NCI-H2171 treated with DMSO at 0.1 percent for 48 hours (cell line): ENCODE data around the gene MORN3.
"Not testable (repeated sequence)": the region's sequence is repeated elsewhere in the genome, so short reads cannot be mapped to it uniquely, and the experiment has no call there.

Experiments used
- DNase-seq: peaks from one replicate; lab custom pipeline; 2025; lab: John Stamatoyannopoulos, UW

Gene MORN3

DNA sequence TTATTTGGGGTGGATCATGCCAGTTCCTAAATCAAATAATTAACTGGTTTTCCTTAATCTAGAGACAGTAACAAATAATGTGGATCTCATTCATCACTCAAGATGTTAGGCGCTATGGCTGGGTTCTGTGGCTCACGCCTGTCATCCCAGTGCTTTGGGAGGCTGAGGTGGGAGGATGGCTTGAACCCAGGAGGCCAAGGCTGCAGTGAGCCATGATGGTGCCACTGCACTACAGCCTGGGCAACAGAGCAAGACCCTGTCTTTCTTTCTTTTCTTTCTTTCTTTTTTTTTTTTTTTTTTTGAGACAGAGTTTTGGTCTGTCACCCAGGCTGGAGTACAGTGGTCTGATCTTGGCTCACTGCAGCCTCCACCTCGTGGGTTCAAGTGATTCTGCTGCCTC, 23.3 kb upstream of the MORN3 start:
- DNase-seq: not testable (repeated sequence)

- no peak for DNase-seq
Measured at GRCh38 chr12:121689430-121689829, 20.0 kb upstream of the MORN3 start.

DNA sequence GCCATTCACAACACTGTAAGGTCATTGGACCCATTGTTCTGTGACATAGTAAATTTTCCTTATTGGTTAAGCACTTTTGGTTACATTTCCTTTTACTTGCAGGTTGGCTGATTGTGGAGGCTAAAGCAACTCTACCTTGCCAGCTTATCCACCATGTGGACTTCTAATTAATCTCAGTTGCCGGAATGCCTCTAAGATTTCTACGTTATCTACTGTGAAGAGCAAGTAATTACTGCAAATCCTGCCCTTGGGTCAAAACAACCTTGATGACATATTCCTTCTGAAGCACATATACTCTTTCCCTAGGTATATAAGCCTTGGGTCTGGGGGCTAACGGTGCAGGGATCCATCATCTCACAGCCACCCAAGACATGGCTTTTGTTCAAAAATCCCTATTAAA, 19.5 kb upstream of the MORN3 start:
- DNase-seq: no peak

- DNase-seq: not testable (repeated sequence)
Measured at GRCh38 chr12:121679661-121680197, 10.3 kb upstream of the MORN3 start.

DNA sequence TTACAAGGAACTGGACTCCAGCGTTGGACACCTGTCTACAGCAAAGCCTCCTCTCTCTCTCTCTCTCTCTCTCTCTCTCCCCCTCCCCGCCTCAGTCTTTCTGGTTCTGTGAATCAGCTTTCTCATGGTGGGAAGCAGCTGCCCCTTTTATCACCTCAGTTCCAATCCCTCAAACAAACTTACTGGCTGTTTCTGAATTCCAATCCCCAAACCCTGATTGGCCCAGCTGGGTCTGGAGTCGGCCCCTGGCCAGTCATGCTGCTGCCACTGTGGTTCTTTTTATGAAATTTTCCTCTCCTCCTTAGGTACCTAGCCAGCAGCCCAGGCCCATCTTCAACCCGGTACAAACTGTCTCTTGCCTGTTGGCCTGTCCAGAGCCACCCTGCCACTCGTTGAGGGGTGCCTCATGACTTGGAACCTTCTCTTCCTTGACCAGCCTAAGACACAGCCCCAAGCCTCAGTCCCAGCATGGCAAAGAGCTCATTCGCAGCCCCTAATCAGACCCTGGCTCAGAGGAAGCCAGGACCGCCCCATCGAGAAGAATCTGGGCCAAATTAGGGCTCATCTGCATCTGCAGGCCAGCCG, 9.4 kb upstream of the MORN3 start:
- no peak for DNase-seq

GRCh38 chr12:121678305-121678704, 8.9 kb upstream of the MORN3 start:
- no peak for DNase-seq

GRCh38 chr12:121676190-121676589, 6.7 kb upstream of the MORN3 start:
- DNase-seq: no peak

- DNase-seq: peak; percentile 77
Measured at GRCh38 chr12:121673013-121673511, 3.6 kb upstream of the MORN3 start.

DNA sequence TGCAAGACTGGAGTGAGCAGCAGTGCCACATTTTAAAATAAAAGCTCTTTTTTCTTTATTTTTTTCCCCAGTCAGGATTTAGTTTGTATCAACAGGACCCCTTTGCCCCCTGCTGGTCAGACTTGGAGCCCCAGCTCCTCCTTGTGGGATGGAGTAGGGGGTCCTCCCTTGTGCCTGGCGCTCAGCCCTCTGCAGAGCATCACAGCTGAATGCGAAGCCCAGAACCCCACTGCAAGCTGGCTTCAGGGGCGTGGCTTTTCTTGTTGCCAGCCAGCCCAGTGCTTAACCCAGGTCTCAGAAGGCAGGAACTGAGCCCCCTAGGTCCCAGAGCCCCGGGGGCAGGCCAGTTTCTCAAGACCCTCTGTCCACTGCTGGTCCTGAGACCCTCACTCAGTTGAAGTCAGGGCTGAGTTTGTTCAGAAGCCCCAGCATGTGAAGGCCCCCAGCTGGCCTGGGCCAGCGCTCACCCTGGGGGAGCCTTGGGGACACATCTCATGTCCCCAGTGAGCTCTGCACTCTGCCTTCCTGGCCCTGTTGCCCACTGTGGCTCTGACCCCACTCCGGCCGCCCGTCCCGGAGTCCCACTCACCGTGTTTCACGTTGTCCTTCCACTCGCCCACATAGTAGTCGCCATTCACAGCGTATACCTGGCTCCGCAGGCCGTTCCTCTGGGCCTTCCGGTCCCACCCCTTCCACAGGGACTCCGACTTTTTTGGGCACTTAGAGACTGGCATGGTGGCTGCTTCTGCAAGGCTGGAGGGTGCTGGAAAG, 519 bp downstream of the MORN3 start:
- DNase-seq: peak; percentile 22

- DNase-seq: not testable (repeated sequence)
Measured at GRCh38 chr12:121666829-121667228, 2.6 kb downstream of the MORN3 start.

- no peak for DNase-seq
Measured at GRCh38 chr12:121663610-121663929, 5.9 kb downstream of the MORN3 start.

DNA sequence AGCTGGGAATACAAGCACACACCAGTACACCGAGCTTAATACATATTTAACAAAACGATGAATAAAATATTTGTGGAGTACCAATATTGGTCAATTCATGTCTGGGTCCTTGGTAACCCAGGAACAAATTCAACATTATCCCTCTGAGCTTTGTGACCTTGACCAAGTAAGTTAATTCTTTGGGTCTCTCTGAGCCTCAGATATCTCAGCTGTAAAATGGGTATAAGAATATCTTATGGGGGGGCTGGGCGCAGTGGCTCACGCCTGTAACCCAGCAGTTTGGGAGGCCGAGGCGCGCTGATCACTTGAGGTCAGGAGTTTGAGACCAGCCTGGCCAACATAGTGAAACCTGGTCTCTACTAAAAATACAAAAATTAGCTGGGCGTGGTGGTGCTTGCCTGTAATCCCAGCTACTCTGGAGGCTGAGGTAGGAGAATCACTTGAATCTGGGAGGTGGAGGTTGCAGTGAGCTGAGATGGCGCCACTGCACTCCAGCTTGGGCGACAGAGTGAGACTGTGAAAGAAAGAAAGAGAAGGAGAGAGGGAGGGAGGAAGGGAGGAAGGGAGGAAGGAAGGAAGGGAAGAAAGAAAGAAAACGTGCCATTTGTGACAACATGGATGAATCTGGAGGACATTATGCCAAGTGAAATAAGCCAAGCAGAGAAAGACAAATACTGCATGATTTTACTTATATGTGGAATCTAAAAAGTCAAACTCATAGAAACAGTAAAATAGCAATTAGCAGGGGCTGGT, 7.9 kb downstream of the MORN3 start:
- DNase-seq: not testable (repeated sequence)

- DNase-seq: no peak
Measured at GRCh38 chr12:121657305-121658008, 12.0 kb downstream of the MORN3 start.

DNA sequence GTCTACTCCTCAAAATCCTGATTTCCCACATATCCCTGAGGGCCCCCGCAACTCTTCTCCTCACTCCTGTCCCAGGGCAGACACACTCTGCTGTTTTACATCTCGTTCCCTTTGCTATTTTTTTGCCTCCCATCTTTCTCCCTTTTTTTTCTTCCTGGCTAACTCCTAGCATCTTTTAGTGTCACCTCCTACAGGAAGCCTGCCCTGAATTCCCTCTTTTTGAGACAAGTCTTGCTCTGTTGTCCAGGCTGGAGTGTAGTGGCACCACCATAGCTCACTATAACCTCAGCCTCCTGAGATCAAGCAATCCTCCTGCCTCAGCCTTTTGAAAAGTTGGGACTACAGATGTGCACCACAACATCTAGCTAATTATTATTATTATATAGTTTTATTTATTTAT, 13.3 kb downstream of the MORN3 start:
- DNase-seq: no peak

- DNase-seq: no peak
Measured at GRCh38 chr12:121653999-121654398, 15.5 kb downstream of the MORN3 start.

DNA sequence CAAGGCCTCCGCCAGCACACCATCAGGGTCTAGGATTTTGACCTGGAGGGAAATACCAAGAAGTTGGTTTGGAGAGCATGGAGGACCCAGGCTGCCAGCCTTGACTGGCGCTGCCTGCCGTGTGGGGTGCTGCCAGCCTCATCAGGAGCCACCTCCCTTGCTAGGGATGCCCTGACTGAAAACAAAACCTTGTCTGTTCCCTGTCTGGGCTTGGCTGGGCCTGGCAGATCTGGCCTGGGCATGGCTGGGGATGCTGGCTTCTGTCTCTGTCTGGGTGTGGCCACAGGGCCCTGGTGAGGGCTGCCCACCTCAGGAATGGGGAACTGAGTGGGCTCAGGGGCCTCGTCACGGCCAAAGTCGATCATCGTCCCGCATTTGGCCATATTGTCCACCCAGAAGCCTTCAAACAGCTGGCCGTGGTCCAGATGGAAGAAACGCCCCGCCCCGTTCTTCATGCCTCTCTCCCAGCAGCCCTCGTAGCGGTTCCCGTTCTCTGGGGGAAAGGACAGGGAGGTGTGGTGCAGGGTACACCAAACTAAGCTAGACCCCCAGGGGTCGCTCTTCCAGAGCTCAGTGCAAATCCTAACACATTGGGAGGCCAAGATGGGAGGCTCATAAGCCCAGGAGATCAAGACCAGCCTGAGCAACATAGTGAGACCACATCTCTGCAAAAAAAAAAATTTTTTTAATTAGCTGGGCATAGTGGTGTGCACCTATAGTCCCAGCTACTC, 16.5 kb downstream of the MORN3 start:
- no peak for DNase-seq

DNA sequence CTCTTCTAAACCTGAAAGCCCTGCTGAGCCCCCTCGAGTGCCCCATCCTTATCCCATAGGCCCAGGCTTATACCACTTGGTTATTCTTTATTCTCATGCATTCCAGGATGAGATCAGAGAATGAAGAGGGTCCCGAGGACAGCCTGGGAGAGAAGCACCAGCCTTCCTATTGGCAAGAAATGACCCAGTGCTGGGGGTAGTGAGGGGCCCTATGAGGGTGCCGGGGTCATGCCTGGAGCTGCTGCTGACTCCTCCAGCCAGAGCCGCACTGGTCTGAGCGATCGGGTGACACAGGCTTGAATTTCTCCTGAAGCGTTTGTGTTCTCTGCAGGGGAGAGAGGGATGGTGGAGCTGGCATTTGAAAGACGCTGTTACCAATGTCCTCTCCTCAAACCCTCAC, 18.1 kb downstream of the MORN3 start:
- DNase-seq: no peak

DNA sequence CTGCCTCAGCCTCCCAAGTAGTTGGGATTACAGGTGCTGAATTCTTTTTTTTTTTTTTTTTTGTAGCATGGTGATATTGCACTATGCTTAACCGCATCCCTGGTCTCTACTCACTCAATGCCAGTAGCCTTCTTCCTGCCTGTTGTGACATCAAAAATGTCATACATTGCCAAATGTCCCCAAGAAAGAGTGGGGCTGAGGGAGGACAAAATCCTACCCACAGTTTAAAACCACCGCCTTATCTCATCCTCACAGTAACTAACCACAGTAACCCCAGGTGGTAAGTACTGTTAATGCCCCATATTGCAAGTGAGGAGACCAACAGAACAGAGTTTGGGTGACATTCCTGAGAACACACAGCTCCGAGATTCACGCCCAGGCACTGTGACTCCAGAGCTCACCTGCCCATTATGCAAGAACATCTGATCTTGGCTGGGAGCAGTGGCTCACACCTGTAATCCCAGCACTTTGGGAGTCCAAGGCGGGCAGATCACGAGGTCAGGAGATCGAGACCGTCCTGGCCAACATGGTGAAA, 19.6 kb downstream of the MORN3 start:
- no peak for DNase-seq

DNA sequence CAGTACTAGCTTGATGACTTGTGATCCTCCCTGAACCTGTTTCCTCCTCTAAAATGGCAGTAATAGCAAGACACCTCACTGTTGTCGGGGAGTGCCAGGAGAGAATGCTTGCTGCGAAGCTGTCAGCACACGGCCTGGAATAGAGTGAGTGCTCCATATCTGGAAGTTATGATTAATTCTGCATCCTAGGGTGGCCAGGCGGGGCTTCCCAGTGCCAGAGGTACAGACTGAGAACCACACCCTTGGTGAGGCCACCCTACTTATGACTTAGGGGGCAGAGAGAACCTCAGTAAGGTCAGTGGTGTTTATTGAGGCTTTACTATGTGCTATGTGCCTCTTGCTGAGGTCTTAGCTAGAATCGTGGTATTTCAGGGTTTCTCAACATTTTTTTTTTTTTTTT, 20.1 kb downstream of the MORN3 start:
- no peak for DNase-seq

DNA sequence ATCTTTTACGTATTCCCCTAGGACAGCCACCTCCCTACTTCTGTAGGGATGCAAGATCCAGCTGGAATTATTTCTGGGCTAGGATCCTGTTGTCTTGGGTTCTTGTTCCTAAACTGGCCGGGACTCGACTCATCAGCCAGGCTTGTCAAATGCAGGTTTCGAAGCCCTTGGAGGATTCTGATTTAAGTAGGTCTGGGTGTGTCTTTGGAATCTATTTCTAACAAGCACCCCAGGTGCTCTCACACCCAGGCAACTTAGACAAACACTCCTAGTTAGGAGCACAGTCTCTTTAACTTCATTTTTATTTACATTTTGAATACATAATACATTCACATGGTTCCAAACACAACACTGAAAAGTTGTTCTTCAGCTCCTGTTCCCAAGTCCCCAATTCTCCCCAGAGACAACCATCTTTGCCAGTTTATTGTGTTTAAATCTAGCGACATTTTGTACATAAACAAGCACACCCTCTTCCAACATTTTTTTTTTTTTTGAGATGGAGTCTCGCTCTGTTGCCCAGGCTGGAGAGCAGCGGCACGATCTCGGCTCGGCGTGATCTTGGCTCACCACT, 20.9 kb downstream of the MORN3 start:
- no peak for DNase-seq

- no peak for DNase-seq
Measured at GRCh38 chr12:121641343-121641630, 28.2 kb downstream of the MORN3 start.
